Epidermal melanocyte (primary cell): ENCODE data around the gene SLC24A1.

Experiments used
- DNase-seq: peaks from one replicate; pipeline ENCODE4 v3.0.0; 2011; ENCODE audit warnings: low spot score; ENCODE audit not compliant: insufficient read length

The SLC24A1 gene

GRCh38 chr15:65651831-65652749 lies 30.4 kb downstream of the SLC24A1 start:
- no peak for DNase-seq

GRCh38 chr15:65653341-65653740 lies 31.6 kb downstream of the SLC24A1 start:
- DNase-seq, result no peak

- no peak for DNase-seq
Measured at GRCh38 chr15:65653801-65654521, 32.2 kb downstream of the SLC24A1 start.

- DNase-seq, result no peak
Measured at GRCh38 chr15:65655026-65655425, 33.3 kb downstream of the SLC24A1 start.

- DNase-seq, result no peak
Measured at GRCh38 chr15:65655457-65655856, 33.7 kb downstream of the SLC24A1 start.

GRCh38 chr15:65659502-65660052 lies 37.8 kb downstream of the SLC24A1 start:
- DNase-seq, result no peak

GRCh38 chr15:65660927-65661326 lies 39.2 kb downstream of the SLC24A1 start:
- no peak for DNase-seq

GRCh38 chr15:65663521-65663920 lies 41.8 kb downstream of the SLC24A1 start:
- DNase-seq, result no peak

GRCh38 chr15:65666257-65666656 lies 44.5 kb downstream of the SLC24A1 start:
- no peak for DNase-seq

GRCh38 chr15:65675551-65675950 lies 53.8 kb downstream of the SLC24A1 start:
- DNase-seq, result no peak

- no peak for DNase-seq
Measured at GRCh38 chr15:65676123-65676522, 54.4 kb downstream of the SLC24A1 start.

GRCh38 chr15:65680544-65680943 lies 58.8 kb downstream of the SLC24A1 start:
- DNase-seq, result no peak

GRCh38 chr15:65682404-65682911 lies 60.7 kb downstream of the SLC24A1 start:
- DNase-seq, result no peak

GRCh38 chr15:65688462-65688861 lies 66.7 kb downstream of the SLC24A1 start:
- DNase-seq, result no peak

GRCh38 chr15:65690173-65690572 lies 68.4 kb downstream of the SLC24A1 start:
- no peak for DNase-seq

GRCh38 chr15:65690778-65691177 lies 69.0 kb downstream of the SLC24A1 start:
- DNase-seq, result no peak

GRCh38 chr15:65695081-65695480 lies 73.3 kb downstream of the SLC24A1 start:
- DNase-seq, result no peak
